Osteoblast (primary cell): ENCODE results near the gene AP4E1. TPM values are rescaled to one million over a fixed set of nuclear protein-coding genes. Genes with fewer than 3 reads are reported as not detected.

Experiments
- DNase-seq: peaks from one replicate; pipeline ENCODE4 v3.0.0; 2011; ENCODE audit warnings: low spot score, mixed read lengths; ENCODE audit not compliant: insufficient read length; ENCODE audit errors: missing footprints
- H2AFZ ChIP-seq: 2 replicates; pipeline ENCODE4 v1.6.0; 2011; ENCODE audit warnings: mild to moderate bottlenecking, low read length
- H3K27ac ChIP-seq: 2 replicates; pipeline ENCODE4 v1.5.1; 2011; ENCODE audit warnings: mild to moderate bottlenecking, low read depth, low read length, moderate library complexity
- H3K27me3 ChIP-seq: 2 replicates; pipeline ENCODE4 v1.6.0; 2012; ENCODE audit warnings: mild to moderate bottlenecking, control low read depth, inconsistent platforms, low read length, moderate library complexity; ENCODE audit not compliant: insufficient read depth
- H3K36me3 ChIP-seq: 2 replicates; pipeline ENCODE4 v1.5.1; 2011; ENCODE audit warnings: mild to moderate bottlenecking, low read length, control low read depth, moderate library complexity; ENCODE audit not compliant: insufficient read depth
- H3K4me1 ChIP-seq: 2 replicates; pipeline ENCODE4 v1.5.1; 2011; ENCODE audit warnings: mild to moderate bottlenecking, low read length, control low read depth, moderate library complexity; ENCODE audit not compliant: insufficient read depth
- H3K4me2 ChIP-seq: 2 replicates; pipeline ENCODE4 v1.6.0; 2011; ENCODE audit warnings: mild to moderate bottlenecking, low read length; ENCODE audit not compliant: insufficient read depth
- H3K4me3 ChIP-seq: fragments of 200-600 bp; sonication (generic); 3 replicates; pipeline ENCODE4 v1.5.1; 2012; ENCODE audit warnings: mild to moderate bottlenecking, low read length, inconsistent platforms; ENCODE audit not compliant: insufficient read depth
- H3K79me2 ChIP-seq: 2 replicates; pipeline ENCODE4 v1.6.0; 2012; ENCODE audit warnings: mild to moderate bottlenecking, low read length, control low read depth, inconsistent platforms; ENCODE audit not compliant: insufficient read depth
- H3K9me3 ChIP-seq: 2 replicates; pipeline ENCODE4 v1.5.1; 2011; ENCODE audit warnings: low read depth, low read length, control low read depth
- H4K20me1 ChIP-seq: 2 replicates; pipeline ENCODE4 v1.6.0; 2012; ENCODE audit warnings: mild to moderate bottlenecking, low read length, control low read depth; ENCODE audit not compliant: insufficient read depth
- CTCF ChIP-seq: IDR thresholded peaks from 2 replicates; pipeline ENCODE4 v1.5.1; 2011; ENCODE audit warnings: mild to moderate bottlenecking, low read depth, low read length, moderate library complexity; ENCODE audit errors: extremely low read depth
- total RNA-seq: library from RNA; depleted of rRNA; stranded (reverse); fragments of >200 nt; gene quantifications from 2 replicates; pipeline ENCODE4 v1.2.3, GENCODE V29; 2012

The AP4E1 gene
- total RNA-seq, 1 donor = 19.2 TPM

GRCh38 chr15:50880651-50881114, 27.8 kb upstream of the AP4E1 start:
- H3K4me1 ChIP-seq = peaks cover 41% of the 10 kb centered on the region
- TF ChIP-seq CTCF = no peak
- H3K36me3 ChIP-seq = no peaks in the 10 kb centered on the region
- no peak overlapping the region for H3K4me3 ChIP-seq
- H4K20me1 ChIP-seq = no peaks in the 10 kb centered on the region
- H2AFZ ChIP-seq = peak overlapping the region; percentile 69
- no peaks in the 10 kb centered on the region for H3K79me2 ChIP-seq
- H3K4me2 ChIP-seq = peak overlapping the region; percentile 48
- DNase-seq = peak; percentile 56
- H3K9me3 ChIP-seq = no peaks in the 10 kb centered on the region
- H3K27ac ChIP-seq = peak overlapping the region; percentile 85
- H3K27me3 ChIP-seq = no peaks in the 10 kb centered on the region

GRCh38 chr15:50881121-50882048, 27.1 kb upstream of the AP4E1 start:
- no peak for DNase-seq
- Histone ChIP-seq H2AFZ (peak overlapping the region; percentile 69), H4K20me1 (no peaks in the 10 kb centered on the region), H3K4me2 (no peak overlapping the region), H3K4me3 (no peak overlapping the region), H3K9me3 (no peaks in the 10 kb centered on the region), H3K79me2 (no peaks in the 10 kb centered on the region), H3K27ac (peak overlapping the region; percentile 85), H3K36me3 (no peaks in the 10 kb centered on the region), H3K27me3 (no peaks in the 10 kb centered on the region), H3K4me1 (peaks cover 45% of the 10 kb centered on the region)
- no peak for TF ChIP-seq CTCF

GRCh38 chr15:50883903-50884302, 24.6 kb upstream of the AP4E1 start:
- no peak for TF ChIP-seq CTCF
- H3K9me3 ChIP-seq = no peaks in the 10 kb centered on the region
- no peaks in the 10 kb centered on the region for H3K79me2 ChIP-seq
- DNase-seq = peak; percentile 76
- no peaks in the 10 kb centered on the region for H4K20me1 ChIP-seq
- H3K36me3 ChIP-seq = no peaks in the 10 kb centered on the region
- H3K4me2 ChIP-seq = peak overlapping the region; percentile 45
- peaks cover 50% of the 10 kb centered on the region for H3K4me1 ChIP-seq
- peak overlapping the region; percentile 24 for H3K4me3 ChIP-seq
- no peaks in the 10 kb centered on the region for H3K27me3 ChIP-seq
- peak overlapping the region; percentile 69 for H3K27ac ChIP-seq
- H2AFZ ChIP-seq = peak overlapping the region; percentile 30

GRCh38 chr15:50884540-50884939, 23.9 kb upstream of the AP4E1 start:
- Histone ChIP-seq H3K4me3 (peak overlapping the region; percentile 24), H3K9me3 (no peaks in the 10 kb centered on the region), H3K4me2 (peak overlapping the region; percentile 45), H2AFZ (no peak overlapping the region), H3K36me3 (no peaks in the 10 kb centered on the region), H4K20me1 (no peaks in the 10 kb centered on the region), H3K4me1 (peaks cover 50% of the 10 kb centered on the region), H3K27me3 (no peaks in the 10 kb centered on the region), H3K79me2 (no peaks in the 10 kb centered on the region), H3K27ac (peak overlapping the region; percentile 69)
- no peak for DNase-seq
- no peak for TF ChIP-seq CTCF
